Ishikawa (cell line): Measurements from ENCODE around the gene MDFIC.

Source experiments
- CEBPB ChIP-seq: IDR thresholded peaks from 2 replicates; pipeline ENCODE4 v1.6.1; 2012
- CREB1 ChIP-seq: IDR thresholded peaks from 2 replicates; pipeline ENCODE4 v1.6.1; 2012; ENCODE audit warnings: low read depth
- EGR1 ChIP-seq: IDR thresholded peaks from 2 replicates; pipeline ENCODE4 v1.6.1; 2012
- EP300 ChIP-seq: IDR thresholded peaks from 2 replicates; pipeline ENCODE4 v1.6.1; 2012; ENCODE audit warnings: borderline replicate concordance
- RAD21 ChIP-seq: IDR thresholded peaks from 2 replicates; pipeline ENCODE4 v1.6.1; 2012; ENCODE audit warnings: low read depth
- YY1 ChIP-seq: IDR thresholded peaks from 2 replicates; pipeline ENCODE4 v1.6.1; 2012; ENCODE audit warnings: low read depth
- TF ChIP-seq, protein P1 (sequence below): IDR thresholded peaks from 2 replicates; pipeline ENCODE4 v1.6.1; 2012
- TF ChIP-seq, protein P2 (sequence below): IDR thresholded peaks from 2 replicates; pipeline ENCODE4 v1.6.1; 2012; ENCODE audit warnings: low read depth, mild to moderate bottlenecking

DNA sequence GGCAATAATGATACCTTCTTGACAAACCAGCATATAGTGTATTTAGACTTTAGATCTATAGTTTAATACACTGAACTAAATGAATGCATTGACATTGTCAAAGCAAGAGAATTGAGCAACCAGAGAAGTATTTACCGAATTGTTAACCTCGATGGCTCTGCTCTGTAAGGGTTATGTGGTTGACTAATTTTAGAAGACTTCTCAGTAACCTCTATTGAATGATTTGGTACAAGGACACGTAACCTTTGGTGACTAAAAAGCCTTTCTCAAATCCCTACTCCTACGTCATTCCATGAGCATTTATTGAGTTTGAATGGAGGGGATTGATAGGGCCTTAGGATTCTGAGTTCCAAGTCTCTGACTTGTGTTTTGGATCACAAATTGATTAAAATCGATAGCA lies 67.6 kb downstream of the MDFIC start:
- TF ChIP-seq CREB1 (no peak), EP300 (no peak), CEBPB (no peak), YY1 (no peak), RAD21 (no peak), EGR1 (no peak)
- TF ChIP-seq, protein P1, sequence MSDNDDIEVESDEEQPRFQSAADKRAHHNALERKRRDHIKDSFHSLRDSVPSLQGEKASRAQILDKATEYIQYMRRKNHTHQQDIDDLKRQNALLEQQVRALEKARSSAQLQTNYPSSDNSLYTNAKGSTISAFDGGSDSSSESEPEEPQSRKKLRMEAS, result no peak
- TF ChIP-seq, protein P2, sequence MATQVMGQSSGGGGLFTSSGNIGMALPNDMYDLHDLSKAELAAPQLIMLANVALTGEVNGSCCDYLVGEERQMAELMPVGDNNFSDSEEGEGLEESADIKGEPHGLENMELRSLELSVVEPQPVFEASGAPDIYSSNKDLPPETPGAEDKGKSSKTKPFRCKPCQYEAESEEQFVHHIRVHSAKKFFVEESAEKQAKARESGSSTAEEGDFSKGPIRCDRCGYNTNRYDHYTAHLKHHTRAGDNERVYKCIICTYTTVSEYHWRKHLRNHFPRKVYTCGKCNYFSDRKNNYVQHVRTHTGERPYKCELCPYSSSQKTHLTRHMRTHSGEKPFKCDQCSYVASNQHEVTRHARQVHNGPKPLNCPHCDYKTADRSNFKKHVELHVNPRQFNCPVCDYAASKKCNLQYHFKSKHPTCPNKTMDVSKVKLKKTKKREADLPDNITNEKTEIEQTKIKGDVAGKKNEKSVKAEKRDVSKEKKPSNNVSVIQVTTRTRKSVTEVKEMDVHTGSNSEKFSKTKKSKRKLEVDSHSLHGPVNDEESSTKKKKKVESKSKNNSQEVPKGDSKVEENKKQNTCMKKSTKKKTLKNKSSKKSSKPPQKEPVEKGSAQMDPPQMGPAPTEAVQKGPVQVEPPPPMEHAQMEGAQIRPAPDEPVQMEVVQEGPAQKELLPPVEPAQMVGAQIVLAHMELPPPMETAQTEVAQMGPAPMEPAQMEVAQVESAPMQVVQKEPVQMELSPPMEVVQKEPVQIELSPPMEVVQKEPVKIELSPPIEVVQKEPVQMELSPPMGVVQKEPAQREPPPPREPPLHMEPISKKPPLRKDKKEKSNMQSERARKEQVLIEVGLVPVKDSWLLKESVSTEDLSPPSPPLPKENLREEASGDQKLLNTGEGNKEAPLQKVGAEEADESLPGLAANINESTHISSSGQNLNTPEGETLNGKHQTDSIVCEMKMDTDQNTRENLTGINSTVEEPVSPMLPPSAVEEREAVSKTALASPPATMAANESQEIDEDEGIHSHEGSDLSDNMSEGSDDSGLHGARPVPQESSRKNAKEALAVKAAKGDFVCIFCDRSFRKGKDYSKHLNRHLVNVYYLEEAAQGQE, result no peak
